DOHH2 (cell line): ENCODE results near the gene RAB3C.

ENCODE experiments used
- H3F3A ChIP-seq: fragments of 200-600 bp; sonication (generic), shearing (Covaris generic); 2 replicates; pipeline ENCODE4 v1.6.0; 2016; ENCODE audit warnings: antibody characterized with exemption, mild to moderate bottlenecking; ENCODE audit not compliant: control insufficient read depth, insufficient read depth
- H3K27ac ChIP-seq: fragments of 200-600 bp; sonication (generic); 2 replicates; pipeline ENCODE4 v1.5.1; 2014; ENCODE audit warnings: low read depth, mild to moderate bottlenecking, low read length, moderate library complexity
- H3K27me3 ChIP-seq: fragments of 200-600 bp; sonication (generic); 2 replicates; pipeline ENCODE4 v1.6.1; 2014; ENCODE audit warnings: mild to moderate bottlenecking, low read length, mixed read lengths; ENCODE audit not compliant: control insufficient read depth
- H3K36me3 ChIP-seq: fragments of 200-600 bp; sonication (generic); 2 replicates; pipeline ENCODE4 v1.6.1; 2014; ENCODE audit warnings: mild to moderate bottlenecking, low read length, moderate library complexity, mixed read lengths; ENCODE audit not compliant: control insufficient read depth
- H3K4me1 ChIP-seq: fragments of 200-600 bp; sonication (generic); 2 replicates; pipeline ENCODE4 v1.6.1; 2014; ENCODE audit warnings: mild to moderate bottlenecking, low read length, mixed read lengths; ENCODE audit not compliant: control insufficient read depth
- H3K4me2 ChIP-seq: fragments of 200-600 bp; sonication (generic); 2 replicates; pipeline ENCODE4 v1.6.0; 2014; ENCODE audit warnings: mild to moderate bottlenecking, low read length, moderate library complexity
- H3K4me3 ChIP-seq: fragments of 200-600 bp; sonication (generic); 2 replicates; pipeline ENCODE4 v1.5.1; 2014; ENCODE audit warnings: mild to moderate bottlenecking, low read length, mixed read lengths
- H3K79me2 ChIP-seq: fragments of 200-600 bp; sonication (generic); 2 replicates; pipeline ENCODE4 v1.6.1; 2014; ENCODE audit warnings: mild to moderate bottlenecking, low read length, mixed read lengths; ENCODE audit not compliant: control insufficient read depth
- H3K9me2 ChIP-seq: fragments of 200-600 bp; sonication (generic); replicated peaks from 2 replicates; pipeline ENCODE4 v1.6.1; 2014; ENCODE audit warnings: mild to moderate bottlenecking, low read length, mixed read lengths; ENCODE audit not compliant: control insufficient read depth
- H3K9me3 ChIP-seq: fragments of 200-600 bp; sonication (generic); 2 replicates; pipeline ENCODE4 v1.6.1; 2014; ENCODE audit warnings: antibody characterized with exemption, low read length, mixed read lengths; ENCODE audit not compliant: control insufficient read depth, insufficient read depth
- H4K20me1 ChIP-seq: fragments of 200-600 bp; sonication (generic); 2 replicates; pipeline ENCODE4 v1.6.0; 2014; ENCODE audit warnings: low read depth, mild to moderate bottlenecking, antibody characterized with exemption, low read length, moderate library complexity; ENCODE audit not compliant: control insufficient read depth, insufficient read depth
- EZH2phosphoT487 ChIP-seq: fragments of 200-600 bp; sonication (generic); IDR thresholded peaks from 2 replicates; pipeline ENCODE4 v1.6.1; 2017; ENCODE audit warnings: borderline replicate concordance, mild to moderate bottlenecking, antibody characterized with exemption, low read length, moderate library complexity, mixed read lengths
- TF ChIP-seq, protein P1 (sequence below): fragments of 200-600 bp; sonication (generic); IDR thresholded peaks from one replicate; pipeline ENCODE4 v1.5.1; 2014; ENCODE audit warnings: antibody characterized with exemption, mild to moderate bottlenecking, low read depth, low read length; ENCODE audit not compliant: poor library complexity, severe bottlenecking

Gene RAB3C

DNA sequence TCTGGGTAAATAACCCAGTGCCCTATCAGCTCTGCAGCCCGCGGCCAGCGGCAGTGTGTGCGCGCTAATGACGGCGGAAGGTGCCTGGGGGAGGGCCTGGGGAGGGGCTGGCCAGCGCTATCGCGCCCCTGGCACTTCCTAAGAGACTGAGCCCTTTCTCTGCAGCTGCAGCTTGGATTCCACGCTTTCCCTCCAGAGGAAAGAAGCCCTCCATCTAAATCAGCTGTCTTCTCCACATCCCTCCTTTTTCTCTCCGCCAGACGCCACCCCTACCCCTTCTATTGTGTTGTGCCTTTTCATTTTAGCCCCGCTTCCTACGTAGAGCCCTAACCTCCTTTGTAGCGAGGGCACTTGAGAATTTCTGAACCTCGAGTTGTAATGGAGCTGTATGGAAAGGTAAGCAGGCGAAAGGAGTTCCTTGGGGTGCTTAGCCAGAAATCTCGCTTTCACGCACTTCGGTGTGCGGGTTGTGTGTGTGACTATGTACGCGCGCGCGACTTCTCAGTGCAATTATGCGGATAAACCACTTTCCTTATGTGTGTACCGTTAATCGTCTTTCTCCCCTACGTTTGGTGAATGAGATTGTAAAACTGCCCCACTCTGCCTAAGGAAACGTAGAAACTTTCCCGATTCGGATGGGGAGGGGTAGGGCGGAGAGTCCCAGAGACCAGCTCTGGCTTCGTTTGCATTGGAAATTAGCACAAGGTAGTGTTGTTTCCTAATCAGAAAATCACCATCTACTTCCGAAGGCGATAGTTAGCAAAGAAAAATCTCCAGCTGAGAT is 664 bp upstream of the RAB3C start:
- Histone ChIP-seq H3K9me3 (no peaks in the 10 kb centered on the region), H3K4me1 (peaks cover 10% of the 10 kb centered on the region), H3K4me3 (peak overlapping the region; percentile 70), H3K4me2 (peak overlapping the region; percentile 70), H3F3A (no peaks in the 10 kb centered on the region), H3K36me3 (no peaks in the 10 kb centered on the region), H3K79me2 (no peaks in the 10 kb centered on the region), H3K27ac (no peak overlapping the region), H3K9me2 (no peaks in the 10 kb centered on the region), H3K27me3 (peaks cover 38% of the 10 kb centered on the region), H4K20me1 (no peaks in the 10 kb centered on the region)
- TF ChIP-seq, protein P1, sequence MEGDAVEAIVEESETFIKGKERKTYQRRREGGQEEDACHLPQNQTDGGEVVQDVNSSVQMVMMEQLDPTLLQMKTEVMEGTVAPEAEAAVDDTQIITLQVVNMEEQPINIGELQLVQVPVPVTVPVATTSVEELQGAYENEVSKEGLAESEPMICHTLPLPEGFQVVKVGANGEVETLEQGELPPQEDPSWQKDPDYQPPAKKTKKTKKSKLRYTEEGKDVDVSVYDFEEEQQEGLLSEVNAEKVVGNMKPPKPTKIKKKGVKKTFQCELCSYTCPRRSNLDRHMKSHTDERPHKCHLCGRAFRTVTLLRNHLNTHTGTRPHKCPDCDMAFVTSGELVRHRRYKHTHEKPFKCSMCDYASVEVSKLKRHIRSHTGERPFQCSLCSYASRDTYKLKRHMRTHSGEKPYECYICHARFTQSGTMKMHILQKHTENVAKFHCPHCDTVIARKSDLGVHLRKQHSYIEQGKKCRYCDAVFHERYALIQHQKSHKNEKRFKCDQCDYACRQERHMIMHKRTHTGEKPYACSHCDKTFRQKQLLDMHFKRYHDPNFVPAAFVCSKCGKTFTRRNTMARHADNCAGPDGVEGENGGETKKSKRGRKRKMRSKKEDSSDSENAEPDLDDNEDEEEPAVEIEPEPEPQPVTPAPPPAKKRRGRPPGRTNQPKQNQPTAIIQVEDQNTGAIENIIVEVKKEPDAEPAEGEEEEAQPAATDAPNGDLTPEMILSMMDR, result no peak
- peak; percentile 69; the same call in 1 of the 2 replicates for TF ChIP-seq EZH2phosphoT487

DNA sequence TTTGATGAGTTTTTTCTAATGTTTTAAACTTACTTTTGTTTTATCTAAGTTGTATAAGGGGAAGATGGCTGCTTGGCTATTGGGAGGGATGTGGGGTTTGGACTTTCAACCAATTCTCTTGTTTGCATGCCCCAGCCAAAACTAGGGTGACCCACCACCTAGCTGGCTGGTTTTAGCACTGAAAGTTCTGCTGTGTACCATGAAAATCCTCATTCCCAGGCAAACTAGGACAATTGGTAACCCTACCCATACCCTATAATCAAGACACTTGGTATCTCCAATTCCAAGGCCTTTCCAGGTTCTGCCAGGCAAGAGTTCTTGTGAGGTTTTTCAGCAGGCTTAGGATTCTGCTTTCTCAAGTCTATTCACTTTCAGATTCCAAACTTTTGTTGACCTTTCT is 13.1 kb downstream of the RAB3C start:
- H3K4me1 ChIP-seq, result no peaks in the 10 kb centered on the region
- H3K27ac ChIP-seq, result no peak overlapping the region
- H3K79me2 ChIP-seq, result no peaks in the 10 kb centered on the region
- H4K20me1 ChIP-seq, result no peaks in the 10 kb centered on the region
- no peaks in the 10 kb centered on the region for H3K36me3 ChIP-seq
- H3K27me3 ChIP-seq, result 0 out of 2 replicates have a peak, but pooled peaks cover 3% of the 10 kb centered on the region
- H3F3A ChIP-seq, result no peaks in the 10 kb centered on the region
- H3K4me2 ChIP-seq, result no peak overlapping the region
- no peaks in the 10 kb centered on the region for H3K9me3 ChIP-seq
- no peak for TF ChIP-seq EZH2phosphoT487
- TF ChIP-seq, protein P1, result no peak
- no peaks in the 10 kb centered on the region for H3K9me2 ChIP-seq
- no peak overlapping the region for H3K4me3 ChIP-seq

DNA sequence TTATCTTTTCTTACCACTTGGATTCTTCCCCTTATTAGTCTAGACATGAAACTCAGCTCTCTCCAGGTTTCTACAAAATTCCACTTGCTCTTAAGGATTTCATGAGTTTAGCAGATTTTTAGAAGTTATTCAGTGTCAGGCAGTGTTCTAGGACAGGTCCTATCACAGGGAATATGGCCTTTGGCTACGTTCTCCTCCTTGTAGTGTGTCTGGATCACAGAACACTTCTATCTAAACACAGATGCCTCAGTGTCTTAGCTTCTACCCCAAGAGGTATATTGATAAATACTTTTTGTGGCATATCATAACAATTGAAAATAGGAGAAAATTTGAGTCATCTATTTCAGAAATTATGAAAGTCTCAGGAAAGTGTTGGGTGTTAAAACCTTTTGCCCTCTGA is 15.6 kb downstream of the RAB3C start:
- no peaks in the 10 kb centered on the region for H3K4me1 ChIP-seq
- H3K36me3 ChIP-seq, result no peaks in the 10 kb centered on the region
- no peaks in the 10 kb centered on the region for H4K20me1 ChIP-seq
- H3K27me3 ChIP-seq, result 0 out of 2 replicates have a peak, but pooled peaks cover 3% of the 10 kb centered on the region
- no peak for TF ChIP-seq EZH2phosphoT487
- TF ChIP-seq, protein P1, result no peak
- no peaks in the 10 kb centered on the region for H3K79me2 ChIP-seq
- H3K9me3 ChIP-seq, result no peaks in the 10 kb centered on the region
- no peak overlapping the region for H3K4me2 ChIP-seq
- no peak overlapping the region for H3K27ac ChIP-seq
- no peak overlapping the region for H3K4me3 ChIP-seq
- H3K9me2 ChIP-seq, result no peaks in the 10 kb centered on the region
- H3F3A ChIP-seq, result no peaks in the 10 kb centered on the region
